Fibroblast of pulmonary artery (primary cell): ENCODE measurements around the gene HS3ST5.
"Not testable (repeated sequence)": the region's sequence is repeated elsewhere in the genome, so short reads cannot be mapped to it uniquely, and the experiment has no call there.

Experiments used
- DNase-seq: peaks from one replicate; pipeline ENCODE4 v3.0.0-alpha.2; 2010; ENCODE audit warnings: low read depth
- H3K4me3 ChIP-seq: replicated peaks from 2 replicates; pipeline ENCODE4 v1.5.1; 2011; ENCODE audit warnings: low read depth, mild to moderate bottlenecking, control low read depth, low read length, moderate library complexity
- TF ChIP-seq, protein P1 (sequence below): IDR thresholded peaks from 2 replicates; pipeline ENCODE4 v1.5.1; 2011; ENCODE audit warnings: mild to moderate bottlenecking, control low read depth, low read length, inconsistent platforms; ENCODE audit errors: missing control alignments

HS3ST5 gene

DNA sequence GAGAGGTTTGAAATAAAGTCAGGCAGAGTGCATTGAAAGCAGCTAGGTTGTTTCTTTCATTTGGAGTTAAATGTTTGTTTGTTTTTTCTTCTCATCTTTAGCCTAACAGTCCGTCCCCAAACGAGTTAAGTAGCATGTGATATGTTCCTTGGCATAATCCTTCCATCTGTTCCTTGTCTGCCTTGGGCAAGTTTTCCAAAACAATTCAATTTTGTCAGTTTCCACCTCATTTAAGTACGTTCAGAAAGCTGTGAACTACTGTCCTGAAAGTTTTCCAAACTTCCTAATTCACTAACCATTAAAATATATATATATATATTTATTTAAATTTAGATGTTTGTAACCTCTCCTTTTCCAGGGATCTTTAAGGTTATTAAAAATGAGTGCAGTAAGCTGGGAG, 310.1 kb downstream of the HS3ST5 start:
- H3K4me3 ChIP-seq = no peak overlapping the region
- TF ChIP-seq, protein P1, sequence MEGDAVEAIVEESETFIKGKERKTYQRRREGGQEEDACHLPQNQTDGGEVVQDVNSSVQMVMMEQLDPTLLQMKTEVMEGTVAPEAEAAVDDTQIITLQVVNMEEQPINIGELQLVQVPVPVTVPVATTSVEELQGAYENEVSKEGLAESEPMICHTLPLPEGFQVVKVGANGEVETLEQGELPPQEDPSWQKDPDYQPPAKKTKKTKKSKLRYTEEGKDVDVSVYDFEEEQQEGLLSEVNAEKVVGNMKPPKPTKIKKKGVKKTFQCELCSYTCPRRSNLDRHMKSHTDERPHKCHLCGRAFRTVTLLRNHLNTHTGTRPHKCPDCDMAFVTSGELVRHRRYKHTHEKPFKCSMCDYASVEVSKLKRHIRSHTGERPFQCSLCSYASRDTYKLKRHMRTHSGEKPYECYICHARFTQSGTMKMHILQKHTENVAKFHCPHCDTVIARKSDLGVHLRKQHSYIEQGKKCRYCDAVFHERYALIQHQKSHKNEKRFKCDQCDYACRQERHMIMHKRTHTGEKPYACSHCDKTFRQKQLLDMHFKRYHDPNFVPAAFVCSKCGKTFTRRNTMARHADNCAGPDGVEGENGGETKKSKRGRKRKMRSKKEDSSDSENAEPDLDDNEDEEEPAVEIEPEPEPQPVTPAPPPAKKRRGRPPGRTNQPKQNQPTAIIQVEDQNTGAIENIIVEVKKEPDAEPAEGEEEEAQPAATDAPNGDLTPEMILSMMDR = no peak

DNA sequence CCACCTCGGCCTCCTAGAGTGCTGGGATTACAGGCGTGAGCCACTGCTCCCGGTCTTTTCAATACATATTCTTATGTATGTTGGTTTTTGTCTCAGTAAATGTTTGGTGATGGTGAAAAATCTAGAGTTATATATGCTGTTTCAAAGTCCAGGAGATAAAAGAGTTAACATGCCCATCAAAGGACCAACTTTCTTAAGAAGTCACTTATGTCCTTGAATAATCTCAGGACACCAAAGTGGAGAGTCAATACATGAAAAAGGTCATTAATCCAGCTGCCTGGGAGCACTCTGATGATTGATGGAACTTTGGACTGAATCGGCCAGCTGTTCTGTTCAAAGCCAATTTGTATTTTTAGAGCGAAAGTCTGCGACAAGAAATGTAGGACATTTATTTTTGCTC, 312.1 kb downstream of the HS3ST5 start:
- TF ChIP-seq, protein P1 = no peak
- DNase-seq = no peak
- no peak overlapping the region for H3K4me3 ChIP-seq

More for the DNA sequence above, 310.1 kb downstream of the HS3ST5 start:
- DNase-seq = no peak

DNA sequence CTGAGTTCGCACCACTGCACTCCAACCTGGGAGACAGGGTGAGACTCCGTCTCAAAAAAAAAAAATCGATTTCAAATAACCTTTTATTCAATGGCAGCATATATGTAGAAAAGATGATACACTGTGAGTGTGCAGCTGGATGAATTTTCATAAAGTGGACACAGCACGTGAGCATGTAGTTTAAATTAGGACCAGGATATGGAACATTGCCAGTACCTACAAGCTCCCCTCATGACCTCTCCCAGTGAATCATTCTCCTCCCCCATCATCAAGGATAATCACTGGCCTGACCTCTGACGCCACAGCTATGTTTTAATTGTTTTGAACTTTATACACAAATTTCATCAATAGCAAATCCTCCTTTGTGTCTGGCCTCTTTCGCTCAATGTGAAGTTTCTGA, 318.1 kb downstream of the HS3ST5 start:
- no peak for DNase-seq
- TF ChIP-seq, protein P1 = no peak

DNA sequence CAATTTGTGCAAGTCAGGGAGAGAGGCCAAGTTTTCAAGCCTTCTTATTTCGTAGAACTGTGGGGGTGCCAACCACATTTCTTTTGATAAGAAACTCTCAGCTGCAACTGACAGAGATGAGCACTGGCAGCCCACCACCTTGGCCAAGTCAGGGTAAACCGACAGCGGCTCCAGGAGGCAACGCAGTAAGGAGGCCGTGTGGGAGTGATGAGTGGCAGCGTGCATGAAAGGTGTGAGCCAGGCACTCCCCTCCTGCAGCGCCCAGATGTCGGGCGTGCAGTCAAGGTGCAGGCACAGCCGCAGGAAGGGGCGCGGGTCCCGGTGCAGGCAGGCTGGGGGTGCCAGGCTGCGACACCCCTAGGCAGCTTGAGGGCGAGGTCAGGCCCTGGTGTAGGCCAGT, 322.6 kb downstream of the HS3ST5 start:
- H3K4me3 ChIP-seq = no peak overlapping the region
- DNase-seq = no peak
- TF ChIP-seq, protein P1 = no peak

More for the DNA sequence above, 318.1 kb downstream of the HS3ST5 start:
- H3K4me3 ChIP-seq = no peak overlapping the region

DNA sequence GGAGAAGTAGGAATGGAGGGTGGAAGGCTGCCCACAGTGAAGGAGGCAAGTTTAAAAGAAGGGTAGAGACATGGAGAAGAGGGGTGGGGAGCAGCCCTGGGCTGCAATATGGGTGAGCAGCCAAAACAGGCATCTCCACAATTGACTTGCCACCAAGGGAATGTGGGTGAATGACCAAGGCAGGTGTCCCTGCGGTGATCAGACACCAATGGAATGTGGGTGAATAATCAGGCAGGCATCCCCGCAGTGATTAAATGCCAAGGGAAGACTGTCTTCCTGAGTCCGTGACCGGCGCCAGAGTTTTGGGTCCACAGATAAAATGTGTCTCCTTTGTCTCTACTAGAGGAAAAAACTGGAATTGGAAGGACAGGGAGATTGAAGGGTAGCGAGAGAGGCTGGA, 325.7 kb downstream of the HS3ST5 start:
- DNase-seq = not testable (repeated sequence)

DNA sequence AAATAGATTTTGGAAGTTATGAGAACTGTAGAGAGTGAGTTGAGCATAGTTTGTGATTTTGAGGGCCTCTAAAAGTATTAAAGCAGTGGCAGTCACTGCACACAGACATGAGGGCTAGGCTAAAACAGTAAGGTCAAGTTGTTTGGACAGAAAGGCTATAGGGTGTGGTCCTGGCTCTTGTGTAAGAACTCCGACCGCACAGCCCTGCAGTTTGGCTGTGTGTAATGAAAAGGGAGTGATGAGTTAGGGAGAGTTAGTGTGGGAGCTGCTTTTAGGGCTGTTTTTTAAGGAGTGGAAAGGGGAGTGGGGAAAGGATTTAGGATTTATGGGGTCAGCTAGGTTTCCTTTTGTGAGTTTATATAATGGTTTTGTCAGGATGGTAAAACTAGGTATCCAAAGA, 328.7 kb downstream of the HS3ST5 start:
- DNase-seq, H3K4me3 ChIP-seq: not testable (repeated sequence)

More for the DNA sequence above, 325.7 kb downstream of the HS3ST5 start:
- not testable (repeated sequence) for H3K4me3 ChIP-seq

DNA sequence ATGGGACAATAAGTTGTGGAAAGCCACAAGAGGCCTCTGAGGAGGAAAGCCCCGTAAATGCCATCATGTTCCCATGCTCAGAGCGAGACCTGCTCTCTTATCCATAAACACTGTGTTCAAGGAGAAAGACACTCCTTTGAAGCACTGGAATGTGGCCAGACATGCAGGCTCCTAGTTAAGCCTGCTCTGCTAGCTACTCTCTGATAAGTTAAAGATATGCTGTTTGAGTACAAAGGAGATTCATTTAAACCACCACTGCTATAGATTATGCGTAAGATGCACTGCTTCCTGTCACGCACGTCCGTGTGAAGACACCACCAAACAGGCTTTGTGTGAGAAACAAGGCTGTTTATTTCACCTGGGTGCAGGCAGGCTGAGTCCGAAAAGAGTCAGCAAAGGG, 331.3 kb downstream of the HS3ST5 start:
- not testable (repeated sequence) for DNase-seq, H3K4me3 ChIP-seq

DNA sequence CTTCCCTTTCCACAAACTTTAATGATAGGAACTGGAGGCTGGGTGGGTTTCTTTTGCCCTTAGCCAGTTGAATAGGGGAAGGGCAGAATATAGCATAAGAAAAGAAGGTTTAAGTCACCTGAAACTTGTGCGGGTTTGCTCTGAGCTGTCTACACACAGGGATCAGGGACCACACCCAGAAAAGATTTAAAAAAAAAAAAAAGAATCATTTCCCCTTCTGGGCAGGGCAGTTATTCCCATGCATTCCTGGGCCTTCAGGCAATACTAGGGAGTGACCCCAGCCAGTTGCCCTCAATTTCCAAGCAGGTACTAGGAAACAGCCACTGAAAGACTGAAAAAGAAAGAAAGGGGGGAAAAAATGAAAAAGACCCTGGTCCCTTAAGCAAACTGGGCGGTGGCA, 332.3 kb downstream of the HS3ST5 start:
- no peak for DNase-seq
- H3K4me3 ChIP-seq = no peak overlapping the region
- TF ChIP-seq, protein P1 = no peak

DNA sequence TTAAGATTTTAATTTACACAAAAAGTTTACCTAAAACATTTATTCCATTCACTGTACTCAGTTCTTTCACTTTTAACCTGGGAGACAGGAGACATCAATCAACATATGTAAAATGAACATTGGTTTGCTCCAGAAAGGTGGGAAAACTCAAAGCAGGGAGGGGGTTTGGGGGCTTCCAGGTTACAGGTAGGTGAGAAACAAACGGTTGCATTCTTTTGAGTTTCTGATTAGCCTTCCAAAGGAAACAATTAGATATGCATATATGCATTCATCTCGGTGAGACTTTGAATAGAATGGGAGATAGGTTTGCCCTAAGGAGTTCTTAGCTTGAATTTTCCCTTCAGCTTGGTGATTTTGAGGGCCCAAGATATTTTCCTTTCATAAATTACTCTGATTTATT, 333.6 kb downstream of the HS3ST5 start:
- TF ChIP-seq, protein P1 = no peak
- no peak for DNase-seq
- no peak overlapping the region for H3K4me3 ChIP-seq
